SU-DHL-6 (cell line): ENCODE data around the gene PIGR.

Experiments used
- EZH2phosphoT487 ChIP-seq: fragments of 200-600 bp; sonication (generic), shearing (Covaris generic); conservative IDR thresholded peaks from 2 replicates; pipeline ENCODE4 v1.6.1; 2018; ENCODE audit warnings: mild to moderate bottlenecking, antibody characterized with exemption, low read length, moderate library complexity, mixed read lengths
- TF ChIP-seq, protein P1 (sequence below): fragments of 200-600 bp; sonication (generic); IDR thresholded peaks from one replicate; pipeline ENCODE4 v1.5.1; 2017; ENCODE audit warnings: antibody characterized with exemption, mild to moderate bottlenecking, low read length, moderate library complexity; ENCODE audit not compliant: insufficient read depth, poor library complexity, severe bottlenecking

DNA sequence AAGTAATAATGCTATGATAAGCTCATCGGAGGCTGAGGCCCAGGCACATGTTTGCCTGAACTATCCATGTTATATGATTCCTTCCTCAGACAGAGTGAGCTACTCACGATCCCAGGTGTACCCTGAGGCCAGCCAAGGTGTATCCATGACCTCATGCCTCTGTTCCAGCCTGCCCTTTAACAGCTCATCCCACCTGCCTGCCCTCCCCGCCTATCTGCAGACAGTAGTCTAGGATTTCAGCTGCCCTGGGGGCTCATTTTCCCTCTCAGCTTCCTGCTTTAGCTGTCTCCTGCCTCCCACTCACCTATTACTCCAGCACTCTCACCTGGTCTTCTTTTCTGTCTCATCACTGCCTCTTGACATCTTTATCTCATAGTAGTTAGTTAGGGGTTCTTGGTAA is 50.9 kb downstream of the PIGR start:
- TF ChIP-seq, protein P1, sequence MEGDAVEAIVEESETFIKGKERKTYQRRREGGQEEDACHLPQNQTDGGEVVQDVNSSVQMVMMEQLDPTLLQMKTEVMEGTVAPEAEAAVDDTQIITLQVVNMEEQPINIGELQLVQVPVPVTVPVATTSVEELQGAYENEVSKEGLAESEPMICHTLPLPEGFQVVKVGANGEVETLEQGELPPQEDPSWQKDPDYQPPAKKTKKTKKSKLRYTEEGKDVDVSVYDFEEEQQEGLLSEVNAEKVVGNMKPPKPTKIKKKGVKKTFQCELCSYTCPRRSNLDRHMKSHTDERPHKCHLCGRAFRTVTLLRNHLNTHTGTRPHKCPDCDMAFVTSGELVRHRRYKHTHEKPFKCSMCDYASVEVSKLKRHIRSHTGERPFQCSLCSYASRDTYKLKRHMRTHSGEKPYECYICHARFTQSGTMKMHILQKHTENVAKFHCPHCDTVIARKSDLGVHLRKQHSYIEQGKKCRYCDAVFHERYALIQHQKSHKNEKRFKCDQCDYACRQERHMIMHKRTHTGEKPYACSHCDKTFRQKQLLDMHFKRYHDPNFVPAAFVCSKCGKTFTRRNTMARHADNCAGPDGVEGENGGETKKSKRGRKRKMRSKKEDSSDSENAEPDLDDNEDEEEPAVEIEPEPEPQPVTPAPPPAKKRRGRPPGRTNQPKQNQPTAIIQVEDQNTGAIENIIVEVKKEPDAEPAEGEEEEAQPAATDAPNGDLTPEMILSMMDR: no peak
- no peak for TF ChIP-seq EZH2phosphoT487
